Heart left ventricle (tissue), 16 donors: ENCODE data around the gene SMAD7. TPM values are rescaled to one million over a fixed set of nuclear protein-coding genes. Genes with fewer than 3 reads are reported as not detected.

ENCODE experiments used
- ATAC-seq, 4 donors: fragments of 200-7000 bp; cut with Tn5 transposase; one replicate each; pipeline ENCODE4 v1.9.1; 2020 to 2022; ENCODE audit warnings: moderate library complexity in 4 of 4, mild to moderate bottlenecking in 3 of 4, moderate number of reproducible peaks in 1 of 4
- DNase-seq, 5 donors: peaks; one replicate each; pipeline ENCODE4 v3.0.0-alpha.2; 2020
- H3K27ac ChIP-seq, 12 donors: fragments of 200-600 bp; sonication (generic) in 4 of 12; one replicate each; pipeline versions ENCODE4 v1.5.0 to v1.8.0; 2016 to 2022; ENCODE audit warnings: mild to moderate bottlenecking in 2 of 12
- H3K27me3 ChIP-seq, 9 donors: fragments of 200-600 bp; sonication (generic) in 2 of 9; one replicate each; pipeline versions ENCODE4 v1.5.1 to v1.8.0; 2016 to 2022; ENCODE audit warnings: mild to moderate bottlenecking in 3 of 9
- H3K36me3 ChIP-seq, 9 donors: fragments of 200-600 bp; sonication (generic) in 2 of 9; one replicate each; pipeline versions ENCODE4 v1.5.0 to v1.8.0; 2018 to 2022; ENCODE audit warnings: mild to moderate bottlenecking in 2 of 9
- H3K4me1 ChIP-seq, 12 donors: fragments of 200-600 bp; sonication (generic) in 4 of 12; one replicate each; pipeline versions ENCODE4 v1.5.0 to v1.8.0; 2016 to 2022; ENCODE audit warnings: mild to moderate bottlenecking in 3 of 12
- H3K4me3 ChIP-seq, 12 donors: fragments of 200-600 bp; sonication (generic) in 4 of 12; one replicate each; pipeline versions ENCODE4 v1.5.0 to v1.8.0; 2017 to 2022; ENCODE audit warnings: mild to moderate bottlenecking in 9 of 12, moderate library complexity in 4 of 12
- H3K9me3 ChIP-seq, 12 donors: fragments of 200-600 bp; sonication (generic) in 4 of 12; one replicate each; pipeline versions ENCODE4 v1.5.0 to v1.8.0; 2016 to 2022; ENCODE audit warnings: mild to moderate bottlenecking in 1 of 12
- POLR2A ChIP-seq, 2 donors: fragments of 450-650 bp; IDR thresholded peaks; one replicate each; pipeline ENCODE4 v1.6.1; 2017; ENCODE audit warnings: antibody characterized with exemption in 2 of 2, mild to moderate bottlenecking in 2 of 2, moderate library complexity in 2 of 2
- WGBS, 4 donors: extraction: QIAGEN DNeasy Blood & Tissue Kit in 2 of 4; methylation state at CpG; one replicate each; pipeline versions ENCODE4 v1.1.5 to v1.1.7; 2013 to 2018; 5-methylcytosine and 5-hydroxymethylcytosine counted together
- intact Hi-C, 10 donors: fragments of 100-400 bp; cut with DNase I; formaldehyde crosslinking; loops; one replicate each; pipeline versions ENCODE4 v1.11.1 to v1.14.2; 2022
- polyA plus RNA-seq, 2 donors: library from polyadenylated mRNA; stranded (reverse); fragments of 200-250 nt; gene quantifications; one replicate each; pipeline ENCODE4 v1.2.3, GENCODE V29; 2013
- total RNA-seq, 9 donors: library from RNA; depleted of rRNA in 2 of 9; stranded (reverse); fragments of >200 nt in 2 of 9; fragmentation: NEBNext Ultra II Directional in 3 of 9; extraction: Animal tissue kit (Norgen Biotek cat#: 25700) in 3 of 9; gene quantifications; one replicate each; pipeline versions ENCODE4 v1.1.0 to v1.2.4, GENCODE V29; 2016 to 2023
- TF ChIP-seq, protein P1 (sequence below), 12 donors: fragments of 200-600 bp; sonication (generic) in 4 of 12; IDR thresholded peaks; one replicate each; pipeline versions ENCODE4 v1.5.0 to v1.8.0; 2018 to 2022; ENCODE audit warnings: antibody characterized with exemption in 12 of 12, mild to moderate bottlenecking in 5 of 12
- donor health status: ischemic (EF 13 %, LVEDD 7.1; RV severe dilation, severe dysfunction).
- donor health status: healthy with polysubstance abuse.
- donor health status: DM: no; HTN: yes; CAD: no.
- donor health status: DM: no; HTN: no; CAD: no.
- donor health status: ischemic (EF 25% LVEDD 6.9; RV normal size, moderate dysfunction).
- donor health status: ischemic (EF 25% LVEDD 5.7; RV mildly dilated, moderate dysfunction).
- donor health status: healthy.
- donor health status: DM: yes; HTN: yes; CAD: no.
- donor health status: ischemic (EF 35%, LVEDD 5.7; RV mildly dilated, moderate dysfunction).
- donor health status: nonischemic (EF 11% LVEDD 7.7; RV severe dilation, severe dysfunction).
- donor health status: DM: yes; HTN: yes; CAD: no.
- donor health status: PGD.
- donor health status: ischemic (EF 29% LVEDD 5.4; RV normal size, mild dysfunction).
- donor health status: nonischemic (EF 23%, LVEDD 6.1; RV moderate dilation, normal function).

The SMAD7 gene
- total and polyA plus RNA-seq, 11 donors = 9.1 to 32.0 (median 19.9) TPM

DNA sequence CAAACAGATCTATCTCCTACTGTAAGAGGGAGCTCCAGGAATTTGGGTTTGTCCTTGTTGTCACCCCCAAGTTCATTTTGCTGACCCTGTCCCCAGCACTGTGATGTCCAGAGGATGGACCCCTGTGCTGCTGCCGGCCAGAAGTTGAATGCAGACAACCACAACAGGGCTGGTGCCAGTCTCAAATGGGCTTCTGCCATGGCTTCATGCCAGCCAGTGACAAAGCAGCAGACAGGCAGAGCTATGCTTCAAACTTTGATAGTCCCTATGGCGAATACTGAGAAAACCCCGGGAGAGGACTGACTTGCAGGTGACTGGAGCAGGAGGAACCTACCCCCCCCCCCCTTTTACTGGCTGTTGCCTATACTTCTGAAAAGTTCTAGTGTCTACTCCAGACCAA lies 3.2 kb downstream of the SMAD7 start:
- Histone ChIP-seq H3K4me3 (peak overlapping the region; percentile 72 to 98 (median 90)), H3K4me1 (peaks cover 8 to 67% (median 52%) of the 10 kb centered on the region in 12 donors), H3K27ac (peak overlapping the region; percentile 69 to 100 (median 98)), H3K27me3 (peaks cover 0 to 3% (median 0%) of the 10 kb centered on the region in 9 donors), H3K9me3 (no peaks in the 10 kb centered on the region), H3K36me3 (peaks cover 0 to 40% (median 13%) of the 10 kb centered on the region in 9 donors)
- no peak for TF ChIP-seq POLR2A (IDR thresholded peaks at IDR 0.05)
- TF ChIP-seq, protein P1, sequence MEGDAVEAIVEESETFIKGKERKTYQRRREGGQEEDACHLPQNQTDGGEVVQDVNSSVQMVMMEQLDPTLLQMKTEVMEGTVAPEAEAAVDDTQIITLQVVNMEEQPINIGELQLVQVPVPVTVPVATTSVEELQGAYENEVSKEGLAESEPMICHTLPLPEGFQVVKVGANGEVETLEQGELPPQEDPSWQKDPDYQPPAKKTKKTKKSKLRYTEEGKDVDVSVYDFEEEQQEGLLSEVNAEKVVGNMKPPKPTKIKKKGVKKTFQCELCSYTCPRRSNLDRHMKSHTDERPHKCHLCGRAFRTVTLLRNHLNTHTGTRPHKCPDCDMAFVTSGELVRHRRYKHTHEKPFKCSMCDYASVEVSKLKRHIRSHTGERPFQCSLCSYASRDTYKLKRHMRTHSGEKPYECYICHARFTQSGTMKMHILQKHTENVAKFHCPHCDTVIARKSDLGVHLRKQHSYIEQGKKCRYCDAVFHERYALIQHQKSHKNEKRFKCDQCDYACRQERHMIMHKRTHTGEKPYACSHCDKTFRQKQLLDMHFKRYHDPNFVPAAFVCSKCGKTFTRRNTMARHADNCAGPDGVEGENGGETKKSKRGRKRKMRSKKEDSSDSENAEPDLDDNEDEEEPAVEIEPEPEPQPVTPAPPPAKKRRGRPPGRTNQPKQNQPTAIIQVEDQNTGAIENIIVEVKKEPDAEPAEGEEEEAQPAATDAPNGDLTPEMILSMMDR (IDR thresholded peaks at IDR 0.05) = no peak
- ATAC-seq (peak in 1 of 4 donors; percentile 13), DNase-seq (peak in 4 of 5 donors; percentile 58 to 78 (median 64))
- WGBS, 4 donors = 14 to 21% (median 19%) methylated on average over 3 of the region's 3 CpGs
- intact Hi-C loops = loop anchor here in 8 of 10 donors (5.0 to 10.0 kb wide), 9 partner anchors 45 to 273 kb away; no protein-coding TSS in a partner anchor

DNA sequence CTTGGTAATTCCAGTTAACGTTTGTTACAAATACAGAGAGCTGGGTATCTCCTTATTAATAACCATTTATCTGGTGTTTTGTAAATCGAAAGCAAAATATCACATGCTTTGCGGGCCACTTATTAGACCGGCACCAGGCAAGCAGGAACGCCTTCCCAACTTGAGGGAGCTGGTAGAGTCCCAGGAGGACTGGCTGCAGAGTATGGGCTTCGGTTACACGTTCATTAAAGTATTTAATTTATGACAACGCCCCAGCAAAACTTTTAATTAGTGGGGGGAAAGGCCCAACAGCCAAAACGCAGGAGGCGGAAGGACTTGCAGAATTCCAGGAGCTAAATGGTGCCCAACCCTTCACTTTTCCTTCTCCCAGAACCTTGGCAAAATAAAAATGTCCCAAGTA lies 3.7 kb downstream of the SMAD7 start:
- peaks cover 0 to 45% (median 16%) of the 10 kb centered on the region in 9 donors for H3K36me3 ChIP-seq
- WGBS, 4 donors = 14 to 27% (median 16%) methylated on average over 10 of the region's 10 CpGs

DNA sequence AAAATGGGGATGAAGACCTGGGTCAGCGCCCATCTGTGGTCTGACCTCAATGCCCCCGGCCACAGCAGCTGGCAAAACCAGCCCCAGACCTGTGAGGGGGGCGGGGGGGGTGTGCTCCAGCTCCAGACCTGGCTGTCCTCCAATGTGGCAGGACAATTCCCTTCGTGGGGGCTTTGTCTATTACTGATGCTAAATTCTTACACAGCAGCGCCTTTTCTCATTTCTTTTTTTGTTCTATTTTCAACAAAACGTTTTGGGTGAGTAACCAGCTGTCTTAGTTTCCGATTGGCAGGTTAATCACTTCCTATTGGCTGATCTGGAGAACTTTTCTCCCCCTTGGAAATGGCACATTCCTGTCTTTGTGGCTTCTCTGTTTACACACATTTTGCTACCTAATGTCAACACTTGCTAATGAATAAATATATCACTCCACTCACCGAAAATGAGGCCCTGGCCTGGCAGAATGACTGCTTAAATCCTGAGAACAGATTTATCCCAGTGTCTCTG lies 4.4 kb downstream of the SMAD7 start:
- H3K36me3 ChIP-seq = peaks cover 0 to 52% (median 23%) of the 10 kb centered on the region in 9 donors
- peak overlapping the region; percentile 6 to 100 (median 98) for H3K27ac ChIP-seq
- H3K4me1 ChIP-seq = peaks cover 8 to 78% (median 63%) of the 10 kb centered on the region in 12 donors
- DNase-seq = no peak
- H3K9me3 ChIP-seq = no peaks in the 10 kb centered on the region
- intact Hi-C loops = loop anchor here in 8 of 10 donors (5.0 to 10.0 kb wide), 9 partner anchors 44 to 272 kb away; no protein-coding TSS in a partner anchor
- no peaks in the 10 kb centered on the region for H3K27me3 ChIP-seq
- no peak for ATAC-seq
- 28 to 40% (median 33%) methylated on average over 8 of the region's 8 CpGs for WGBS, 4 donors
- TF ChIP-seq POLR2A (IDR thresholded peaks at IDR 0.05) = no peak
- TF ChIP-seq, protein P1 (IDR thresholded peaks at IDR 0.05) = no peak
- H3K4me3 ChIP-seq = peak overlapping the region in 11 of 12 donors; percentile 72 to 98 (median 91)

More for the DNA sequence above, 3.7 kb downstream of the SMAD7 start:
- intact Hi-C loops = loop anchor here in 8 of 10 donors (5.0 to 10.0 kb wide), 9 partner anchors 45 to 272 kb away; no protein-coding TSS in a partner anchor
- no peaks in the 10 kb centered on the region for H3K9me3 ChIP-seq
- peaks cover 8 to 71% (median 56%) of the 10 kb centered on the region in 12 donors for H3K4me1 ChIP-seq
- DNase-seq (no peak), ATAC-seq (no peak)
- peak overlapping the region; percentile 72 to 98 (median 90) for H3K4me3 ChIP-seq
- no peaks in the 10 kb centered on the region for H3K27me3 ChIP-seq
- peak overlapping the region; percentile 6 to 100 (median 98) for H3K27ac ChIP-seq
- no peak for TF ChIP-seq POLR2A (IDR thresholded peaks at IDR 0.05)
- TF ChIP-seq, protein P1 (IDR thresholded peaks at IDR 0.05) = no peak

DNA sequence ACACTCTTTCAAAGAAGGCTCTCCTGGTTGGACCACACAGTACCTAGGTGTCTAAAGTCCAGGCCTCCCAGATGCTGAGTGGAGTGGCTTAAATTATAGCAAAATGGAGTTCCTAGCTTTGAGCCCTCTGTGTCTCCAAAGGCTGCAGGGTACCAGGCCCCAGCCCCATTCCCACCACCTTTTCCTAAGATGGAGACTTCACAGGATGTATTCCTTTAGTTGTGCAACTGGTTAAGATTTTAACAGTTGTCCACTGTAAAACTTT lies 4.9 kb downstream of the SMAD7 start:
- H3K36me3 ChIP-seq = peaks cover 0 to 56% (median 28%) of the 10 kb centered on the region in 9 donors
- peak overlapping the region in 10 of 12 donors; percentile 10 to 98 (median 92) for H3K4me3 ChIP-seq
- H3K9me3 ChIP-seq = no peaks in the 10 kb centered on the region
- intact Hi-C loops = loop anchor here in 8 of 10 donors (5.0 to 10.0 kb wide), 9 partner anchors 44 to 271 kb away; no protein-coding TSS in a partner anchor
- TF ChIP-seq, protein P1 (IDR thresholded peaks at IDR 0.05) = no peak
- TF ChIP-seq POLR2A (IDR thresholded peaks at IDR 0.05) = no peak
- H3K27ac ChIP-seq = peak overlapping the region in 11 of 12 donors; percentile 25 to 100 (median 98)
- no peaks in the 10 kb centered on the region for H3K27me3 ChIP-seq
- DNase-seq (no peak), ATAC-seq (no peak)
- peaks cover 8 to 83% (median 67%) of the 10 kb centered on the region in 12 donors for H3K4me1 ChIP-seq
